ENCODE measurements around the gene TBCD.

DNA sequence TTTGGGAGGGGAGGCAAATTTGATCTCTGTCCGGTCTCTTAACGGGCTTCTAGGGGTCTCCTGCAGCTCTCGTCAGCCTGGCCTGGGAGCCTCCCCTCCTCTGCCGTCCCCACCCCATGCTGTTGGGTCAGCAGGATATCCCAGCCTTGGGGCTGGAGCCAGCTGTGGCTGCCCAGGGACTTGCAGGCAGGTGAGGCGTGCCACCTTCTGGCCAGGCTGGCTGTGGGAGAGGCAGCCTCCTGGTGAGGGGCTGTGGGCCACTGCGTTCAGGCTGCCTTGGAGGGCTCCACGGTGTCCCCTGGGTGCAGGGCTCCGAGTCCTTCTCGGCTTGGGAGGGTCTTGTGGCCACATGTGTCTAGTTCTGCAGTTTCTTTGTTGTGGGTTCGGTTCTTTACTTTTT lies 34.6 kb downstream of the TBCD start:
- TF ChIP-seq, protein P1, sequence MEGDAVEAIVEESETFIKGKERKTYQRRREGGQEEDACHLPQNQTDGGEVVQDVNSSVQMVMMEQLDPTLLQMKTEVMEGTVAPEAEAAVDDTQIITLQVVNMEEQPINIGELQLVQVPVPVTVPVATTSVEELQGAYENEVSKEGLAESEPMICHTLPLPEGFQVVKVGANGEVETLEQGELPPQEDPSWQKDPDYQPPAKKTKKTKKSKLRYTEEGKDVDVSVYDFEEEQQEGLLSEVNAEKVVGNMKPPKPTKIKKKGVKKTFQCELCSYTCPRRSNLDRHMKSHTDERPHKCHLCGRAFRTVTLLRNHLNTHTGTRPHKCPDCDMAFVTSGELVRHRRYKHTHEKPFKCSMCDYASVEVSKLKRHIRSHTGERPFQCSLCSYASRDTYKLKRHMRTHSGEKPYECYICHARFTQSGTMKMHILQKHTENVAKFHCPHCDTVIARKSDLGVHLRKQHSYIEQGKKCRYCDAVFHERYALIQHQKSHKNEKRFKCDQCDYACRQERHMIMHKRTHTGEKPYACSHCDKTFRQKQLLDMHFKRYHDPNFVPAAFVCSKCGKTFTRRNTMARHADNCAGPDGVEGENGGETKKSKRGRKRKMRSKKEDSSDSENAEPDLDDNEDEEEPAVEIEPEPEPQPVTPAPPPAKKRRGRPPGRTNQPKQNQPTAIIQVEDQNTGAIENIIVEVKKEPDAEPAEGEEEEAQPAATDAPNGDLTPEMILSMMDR (IDR thresholded peaks at IDR 0.05; ENCODE audit: low read depth, low read length) = no peak
- TF ChIP-seq POLR2A (IDR thresholded peaks at IDR 0.05; ENCODE audit: extremely low read depth, insufficient read length) = no peak

Measured in NB4 (cell line).